ENCODE results near the gene RAB36. TPM values are rescaled to one million over a fixed set of nuclear protein-coding genes. Genes with fewer than 3 reads are reported as not detected.

Gene RAB36
- total RNA-seq, 1 experiment from 2014 or later: 1.8 TPM

- TF ChIP-seq JAZF1 (CRISPR knock-in tag; IDR thresholded peaks at IDR 0.05): no peak
- no peak for TF ChIP-seq GTF2I (CRISPR knock-in tag; conservative IDR thresholded peaks at IDR 0.05)
These were observed 14.6 kb upstream of the RAB36 start (continued) for GRCh38 chr22:23130697-23131096.

GRCh38 chr22:23131931-23132330, 13.3 kb upstream of the RAB36 start:
- no peak overlapping the region for H3K4me3 Mint-ChIP-seq
- H3K4me1 Mint-ChIP-seq: 0 out of 2 replicates have a peak, but pooled peaks cover 3% of the 10 kb centered on the region
- no peak overlapping the region for H3K27ac Mint-ChIP-seq
- no peaks in the 10 kb centered on the region for H3K9me3 Mint-ChIP-seq
- no peaks in the 10 kb centered on the region for H3K36me3 Mint-ChIP-seq
- CTCF ChIA-PET: interaction anchor here (1.0 to 6.2 kb wide), 7 partner anchors 24 to 277 kb away, joined by 3 to 63 read pairs (median 5); no protein-coding TSS in a partner anchor
- POLR2A ChIA-PET: no interaction called here
- peaks cover 7% of the 10 kb centered on the region for H3K27me3 Mint-ChIP-seq (ENCODE audit: low read depth)
- no peak for DNase-seq (ENCODE audit: low spot score)
- ATAC-seq: no peak
- TF ChIP-seq AR (CRISPR knock-in tag; IDR thresholded peaks at IDR 0.05): no peak
- no peak for TF ChIP-seq ZSCAN18 (CRISPR knock-in tag; IDR thresholded peaks at IDR 0.05)
- TF ChIP-seq GABPB1 (CRISPR knock-in tag; IDR thresholded peaks at IDR 0.05): no peak
- no peak for TF ChIP-seq OVOL2 (CRISPR knock-in tag; IDR thresholded peaks at IDR 0.05; ENCODE audit: borderline replicate concordance)
- no peak for TF ChIP-seq TCF7 (CRISPR knock-in tag; IDR thresholded peaks at IDR 0.05; ENCODE audit: low read depth)
- no peak for TF ChIP-seq HMGA2 (CRISPR knock-in tag; IDR thresholded peaks at IDR 0.05)
- no peak for TF ChIP-seq PRDM15 (CRISPR knock-in tag; IDR thresholded peaks at IDR 0.05)
- no peak for TF ChIP-seq FOXP4 (CRISPR knock-in tag; IDR thresholded peaks at IDR 0.05)
- TF ChIP-seq FOXK1 (CRISPR knock-in tag; IDR thresholded peaks at IDR 0.05): no peak
- TF ChIP-seq ZNF317 (CRISPR knock-in tag; IDR thresholded peaks at IDR 0.05; ENCODE audit: borderline replicate concordance, low read depth): no peak
- TF ChIP-seq STAT6 (CRISPR knock-in tag; conservative IDR thresholded peaks at IDR 0.05; ENCODE audit: low read depth): no peak
- no peak for TF ChIP-seq ESRRA (CRISPR knock-in tag; IDR thresholded peaks at IDR 0.05; ENCODE audit: borderline replicate concordance)
- no peak for TF ChIP-seq AFF4 (CRISPR knock-in tag; IDR thresholded peaks at IDR 0.05; ENCODE audit: borderline replicate concordance)
- TF ChIP-seq ELF4 (CRISPR knock-in tag; IDR thresholded peaks at IDR 0.05; ENCODE audit: low read depth): no peak
- no peak for TF ChIP-seq CTCF (IDR thresholded peaks at IDR 0.05)
- TF ChIP-seq SP1 (CRISPR knock-in tag; conservative IDR thresholded peaks at IDR 0.05): no peak
